Keratinocyte (primary cell): ENCODE data around the gene APOA5. TPM values are rescaled to one million over a fixed set of nuclear protein-coding genes. Genes with fewer than 3 reads are reported as not detected.

Experiments used
- DNase-seq: peaks from one replicate; pipeline ENCODE4 v3.0.0-alpha.2; 2011; ENCODE audit warnings: low read depth, missing footprints, low spot score
- FAIRE-seq: peaks from 2 replicates; lab custom pipeline; 2011; peaks lifted over from hg19 to GRCh38; lab: Jason Lieb, UNC
- H2AFZ ChIP-seq: 2 replicates; pipeline ENCODE4 v1.6.0; 2012; ENCODE audit warnings: low read length, control low read depth, inconsistent platforms; ENCODE audit not compliant: control insufficient read depth
- H3K27ac ChIP-seq: 2 replicates; pipeline ENCODE4 v1.5.1; 2011; ENCODE audit warnings: low read length; ENCODE audit not compliant: control insufficient read depth, insufficient read depth
- H3K27me3 ChIP-seq: 3 replicates; pipeline ENCODE4 v1.6.0; 2011; ENCODE audit warnings: low read length; ENCODE audit not compliant: control insufficient read depth, insufficient read depth; ENCODE audit errors: extremely low read depth
- H3K36me3 ChIP-seq, 2 experiments: 2 replicates in 1 of 2; 3 replicates in 1 of 2; pipeline ENCODE4 v1.5.1; 2011; ENCODE audit warnings: low read length in 2 of 2, mild to moderate bottlenecking in 1 of 2; ENCODE audit not compliant: control insufficient read depth in 2 of 2, insufficient read depth in 2 of 2; ENCODE audit errors: extremely low read depth in 1 of 2
- H3K4me1 ChIP-seq: 3 replicates; pipeline ENCODE4 v1.5.1; 2011; ENCODE audit warnings: low read length; ENCODE audit not compliant: control insufficient read depth, insufficient read depth; ENCODE audit errors: extremely low read depth
- H3K4me2 ChIP-seq: 3 replicates; pipeline ENCODE4 v1.6.0; 2011; ENCODE audit warnings: low read depth, low read length; ENCODE audit not compliant: control insufficient read depth, insufficient read depth; ENCODE audit errors: extremely low read depth
- H3K4me3 ChIP-seq, 3 experiments: fragments of 200-600 bp in 1 of 3; sonication (generic) in 1 of 3; 2 replicates in 2 of 3; 3 replicates in 1 of 3; pipeline ENCODE4 v1.5.1; 2011 to 2016; ENCODE audit warnings: low read length in 3 of 3, mild to moderate bottlenecking in 3 of 3, control low read depth in 2 of 3, inconsistent platforms in 1 of 3, low read depth in 1 of 3, mixed read lengths in 1 of 3, mixed run types in 1 of 3, moderate library complexity in 1 of 3; ENCODE audit not compliant: control insufficient read depth in 2 of 3, insufficient read depth in 2 of 3; ENCODE audit errors: extremely low read depth in 1 of 3
- H3K79me2 ChIP-seq: 2 replicates; pipeline ENCODE4 v1.6.0; 2012; ENCODE audit warnings: low read length; ENCODE audit not compliant: control insufficient read depth, insufficient read depth
- H3K9ac ChIP-seq: 3 replicates; pipeline ENCODE4 v1.6.0; 2011; ENCODE audit warnings: low read length; ENCODE audit not compliant: control insufficient read depth, insufficient read depth; ENCODE audit errors: extremely low read depth
- H3K9me1 ChIP-seq: 3 replicates; pipeline ENCODE4 v1.6.0; 2011; ENCODE audit warnings: low read length; ENCODE audit not compliant: control insufficient read depth, insufficient read depth; ENCODE audit errors: extremely low read depth
- H3K9me3 ChIP-seq: 2 replicates; pipeline ENCODE4 v1.5.1; 2012; ENCODE audit warnings: low read depth, low read length; ENCODE audit not compliant: control insufficient read depth
- H4K20me1 ChIP-seq: 3 replicates; pipeline ENCODE4 v1.6.0; 2011; ENCODE audit warnings: low read length; ENCODE audit not compliant: control insufficient read depth, insufficient read depth; ENCODE audit errors: extremely low read depth
- CTCF ChIP-seq, 3 experiments: IDR thresholded peaks in 1 of 3; conservative IDR thresholded peaks in 1 of 3; optimal IDR thresholded peaks in 1 of 3; 2 replicates in 2 of 3; 3 replicates in 1 of 3; pipeline versions ENCODE3 to v1.5.1; 2011; ENCODE audit warnings: low read length in 3 of 3, mild to moderate bottlenecking in 3 of 3, moderate library complexity in 2 of 3, control low read depth in 1 of 3, inconsistent platforms in 1 of 3; ENCODE audit not compliant: insufficient read depth in 2 of 3; ENCODE audit errors: extremely low read depth in 1 of 3
- EZH2 ChIP-seq: IDR thresholded peaks from one replicate; pipeline ENCODE4 v1.6.1; 2012; ENCODE audit warnings: inconsistent platforms, mild to moderate bottlenecking, low read length, moderate library complexity
- dilution Hi-C: fragments of 300-500 bp; cut with MboI; formaldehyde crosslinking; loops from one replicate; pipeline ENCODE4 v1.7.0; 2020; ENCODE audit warnings: low sequenced_read_pairs; ENCODE audit not compliant: extremely low pct_ligation_motif_present
- polyA plus RNA-seq, 5 experiments: library from polyadenylated mRNA; depleted of rRNA in 3 of 5; stranded (reverse) in 3 of 5; stranded (forward) in 1 of 5; unstranded in 1 of 5; fragments of >200 nt; gene quantifications; 1 replicate in 1 of 5; 2 replicates in 3 of 5; 3 replicates in 1 of 5; pipeline versions ENCODE4 v1.2.1 to v1.2.3, GENCODE V29; 2011 to 2012; ENCODE audit warnings: missing spikeins in 2 of 5, low read depth in 1 of 5, low replicate concordance in 1 of 5

The APOA5 gene
- polyA plus RNA-seq, 1 donor (not counting 4 experiments of a cell fraction or from before 2014, with no cell fraction given) = not detected

- no peaks in the 10 kb centered on the region for H3K36me3 ChIP-seq
- no peaks in the 10 kb centered on the region for H3K27me3 ChIP-seq
- FAIRE-seq = no peak
- no peaks in the 10 kb centered on the region for H4K20me1 ChIP-seq
- H3K4me1 ChIP-seq = no peaks in the 10 kb centered on the region
- no peaks in the 10 kb centered on the region for H3K9me1 ChIP-seq
- H2AFZ ChIP-seq = no peak overlapping the region
- no peak for TF ChIP-seq EZH2
- no peak for TF ChIP-seq CTCF (optimal IDR thresholded peaks at IDR 0.05 in 1 of 3, IDR thresholded peaks at IDR 0.05 in 1 of 3, conservative IDR thresholded peaks at IDR 0.05 in 1 of 3; ENCODE audit: extremely low read depth in 1 of 3, insufficient read depth in 2 of 3, low read length in 3 of 3)
- H3K4me2 ChIP-seq = no peak overlapping the region
- dilution Hi-C loops = no loop called here
- no peak for DNase-seq
- H3K4me3 ChIP-seq = no peak overlapping the region
- H3K79me2 ChIP-seq = no peaks in the 10 kb centered on the region
- no peak overlapping the region for H3K27ac ChIP-seq
- no peak overlapping the region for H3K9ac ChIP-seq
- no peaks in the 10 kb centered on the region for H3K9me3 ChIP-seq
Measured at GRCh38 chr11:116828632-116829524, 37.2 kb upstream of the APOA5 start.

- no peaks in the 10 kb centered on the region for H4K20me1 ChIP-seq
- H3K9me1 ChIP-seq = no peaks in the 10 kb centered on the region
- TF ChIP-seq EZH2 (no peak), CTCF (optimal IDR thresholded peaks at IDR 0.05 in 1 of 3, IDR thresholded peaks at IDR 0.05 in 1 of 3, conservative IDR thresholded peaks at IDR 0.05 in 1 of 3; ENCODE audit: extremely low read depth in 1 of 3, insufficient read depth in 2 of 3, low read length in 3 of 3) (no peak)
- H3K4me3 ChIP-seq = no peak overlapping the region
- H3K9ac ChIP-seq = no peak overlapping the region
- no peaks in the 10 kb centered on the region for H3K36me3 ChIP-seq
- H3K27ac ChIP-seq = no peak overlapping the region
- H3K9me3 ChIP-seq = no peaks in the 10 kb centered on the region
- no peak overlapping the region for H3K4me2 ChIP-seq
- H3K27me3 ChIP-seq = no peaks in the 10 kb centered on the region
- dilution Hi-C loops = no loop called here
- DNase-seq (no peak), FAIRE-seq (no peak)
- no peaks in the 10 kb centered on the region for H3K4me1 ChIP-seq
- no peak overlapping the region for H2AFZ ChIP-seq
- H3K79me2 ChIP-seq = no peaks in the 10 kb centered on the region
Measured at GRCh38 chr11:116827461-116827860, 35.8 kb upstream of the APOA5 start.
